Stomach (tissue), 4 donors: Measurements from ENCODE around the gene DENND5A.

Experiments used
- CTCF ChIP-seq, 7 experiments: fragments of 450-650 bp in 4 of 7; fragments of 200-600 bp in 3 of 7; sonication (generic) in 3 of 7; IDR thresholded peaks; one replicate each; pipeline ENCODE4 v1.5.1; 2016 to 2019; ENCODE audit warnings: antibody characterized with exemption in 7 of 7, control low read depth in 2 of 7, mild to moderate bottlenecking in 1 of 7
- EP300 ChIP-seq: sonication (generic); formaldehyde crosslinking; IDR thresholded peaks from one replicate; pipeline ENCODE4 v1.6.1; 2017; ENCODE audit warnings: antibody characterized with exemption
- POLR2A ChIP-seq, 4 donors: fragments of 450-650 bp; IDR thresholded peaks; one replicate each; pipeline ENCODE4 v1.6.1; 2016; ENCODE audit warnings: antibody characterized with exemption in 4 of 4, control low read depth in 2 of 4, mild to moderate bottlenecking in 1 of 4, moderate library complexity in 1 of 4
- POLR2AphosphoS5 ChIP-seq, 3 donors: sonication (generic); formaldehyde crosslinking; IDR thresholded peaks; one replicate each; pipeline ENCODE4 v1.6.1; 2016; ENCODE audit warnings: antibody characterized with exemption in 3 of 3

GRCh38 chr11:9210224-9210921 lies 54.8 kb downstream of the DENND5A start:
- TF ChIP-seq POLR2A (IDR thresholded peaks at IDR 0.05) (no peak), POLR2AphosphoS5 (IDR thresholded peaks at IDR 0.05) (no peak), CTCF (IDR thresholded peaks at IDR 0.05) (no peak), EP300 (no peak)
